Measurements from ENCODE around the gene C7orf33.

GRCh38 chr7:148650232-148650858 is 59.8 kb downstream of the C7orf33 start:
- TF ChIP-seq CTCF (IDR thresholded peaks at IDR 0.05; ENCODE audit: low read length), result no peak
- TF ChIP-seq EZH2 (IDR thresholded peaks at IDR 0.05; ENCODE audit: borderline replicate concordance, low read length), result no peak
